GM19193 (cell line): ENCODE results near the gene PAXX.

Experiments used
- POLR2A ChIP-seq: IDR thresholded peaks from 4 replicates; pipeline ENCODE4 v1.6.1; 2011; ENCODE audit not compliant: insufficient read depth, insufficient read length; ENCODE audit errors: extremely low read depth

PAXX gene

GRCh38 chr9:137030538-137031527, 38.6 kb downstream of the PAXX start:
- TF ChIP-seq POLR2A, result no peak

GRCh38 chr9:137031904-137032640, 39.9 kb downstream of the PAXX start, which contains the start of gene FUT7:
Gene FUT7 (minus strand): TSS chr9:137032088. CDS start chr9:137031991, 97 bp downstream.
- TF ChIP-seq POLR2A, result no peak

GRCh38 chr9:137032858-137033257, 40.6 kb downstream of the PAXX start:
- TF ChIP-seq POLR2A, result no peak

- no peak for TF ChIP-seq POLR2A
These were observed 42.0 kb downstream of the PAXX start for GRCh38 chr9:137034039-137034708.

GRCh38 chr9:137034709-137035506, 42.7 kb downstream of the PAXX start:
- no peak for TF ChIP-seq POLR2A

GRCh38 chr9:137035507-137035834, 43.2 kb downstream of the PAXX start:
- no peak for TF ChIP-seq POLR2A

GRCh38 chr9:137035937-137036336, 43.7 kb downstream of the PAXX start:
- no peak for TF ChIP-seq POLR2A

GRCh38 chr9:137037035-137037434, 44.8 kb downstream of the PAXX start:
- TF ChIP-seq POLR2A, result no peak

GRCh38 chr9:137037483-137037882, 45.3 kb downstream of the PAXX start:
- no peak for TF ChIP-seq POLR2A

- no peak for TF ChIP-seq POLR2A
These were observed 46.7 kb downstream of the PAXX start for GRCh38 chr9:137038916-137039315.

- no peak for TF ChIP-seq POLR2A
These were observed 47.6 kb downstream of the PAXX start for GRCh38 chr9:137039611-137040366.

GRCh38 chr9:137040568-137040967, 48.3 kb downstream of the PAXX start:
- no peak for TF ChIP-seq POLR2A

GRCh38 chr9:137041124-137041523, 48.9 kb downstream of the PAXX start:
- TF ChIP-seq POLR2A, result no peak
